ENCODE data around the gene RNF223. TPM values are rescaled to one million over a fixed set of nuclear protein-coding genes. Genes with fewer than 3 reads are reported as not detected.

RNF223 gene
- total RNA-seq, 1 experiment from 2014 or later: 6.3 TPM

DNA sequence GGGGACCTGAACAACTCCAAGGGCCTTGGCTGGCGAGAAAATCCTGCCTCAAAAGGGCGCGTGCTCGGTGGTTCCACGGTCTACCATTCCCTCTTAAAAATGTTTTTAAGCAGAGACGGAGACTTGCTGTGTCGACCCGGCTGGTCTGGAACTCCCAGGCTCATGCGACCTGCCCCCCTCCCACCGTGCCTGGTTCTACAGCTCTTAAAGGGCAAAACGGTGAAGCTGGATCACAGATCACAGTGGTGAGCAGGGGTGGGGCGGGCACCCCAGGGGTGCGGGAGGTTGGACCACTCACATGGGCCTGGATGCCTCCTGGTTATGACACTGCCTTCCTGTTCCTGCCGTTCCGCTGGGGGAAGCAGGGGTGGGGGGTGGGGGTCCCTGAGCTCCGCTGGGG is 46.0 kb upstream of the RNF223 start:
- intact Hi-C loops (cut with micrococcal nuclease): no loop called here
- TF ChIP-seq SP1 (IDR thresholded peaks at IDR 0.05; ENCODE audit: low read depth) (no peak), ZFX (IDR thresholded peaks at IDR 0.05) (no peak), SIN3A (IDR thresholded peaks at IDR 0.05; ENCODE audit: low read depth) (no peak), EZH2phosphoT487 (IDR thresholded peaks at IDR 0.05; ENCODE audit: borderline replicate concordance) (no peak), RAD21 (IDR thresholded peaks at IDR 0.05; ENCODE audit: low read depth) (no peak), CEBPB (IDR thresholded peaks at IDR 0.05; ENCODE audit: low read depth) (no peak), SRF (IDR thresholded peaks at IDR 0.05; ENCODE audit: low read depth) (no peak), ATF3 (IDR thresholded peaks at IDR 0.05) (no peak)
- H4K20me1 ChIP-seq (ENCODE audit: insufficient read depth): no peaks in the 10 kb centered on the region
- no peak overlapping the region for H2AFZ ChIP-seq (ENCODE audit: low read depth, low read length, poor library complexity, severe bottlenecking)
- H3K27ac ChIP-seq (ENCODE audit: low read depth, low read length): no peak overlapping the region
- H3K27me3 ChIP-seq (ENCODE audit: insufficient read depth, low read length): no peaks in the 10 kb centered on the region
- ATAC-seq: no peak
- peaks cover 0 to 7% of the 10 kb centered on the region in 2 experiments; a peak in 1 of 4 replicates for H3K9me3 ChIP-seq (ENCODE audit: control insufficient read depth in 1 of 2, insufficient read depth in 1 of 2, low read depth in 1 of 2, low read length in 2 of 2)
- H3K4me1 ChIP-seq (ENCODE audit: control insufficient read depth in 1 of 2, insufficient read depth in 2 of 2, low read length in 2 of 2): peaks cover 2 to 11% of the 10 kb centered on the region in 2 experiments; a peak in 3 of 4 replicates
- ChIA-PET RAD21 (ENCODE audit: low non-redundant PET in 1 of 2, low total read pairs in 2 of 2, uncharacterized antibody in 2 of 2, unreplicated experiment in 2 of 2) (no interaction called here), CTCF (interaction anchor here (2.7 kb wide), 1 partner anchor 171 kb away, joined by 15 read pairs; no protein-coding TSS in a partner anchor), POLR2A (no interaction called here)
- H3K4me3 ChIP-seq (replicated peaks in 1 of 2; ENCODE audit: low read depth in 1 of 2, low read length in 2 of 2): no peak overlapping the region
- no TSS peak for BruUV-seq (replicated peaks)
- H3K79me2 ChIP-seq (ENCODE audit: insufficient read depth, low read length): peaks cover 1% of the 10 kb centered on the region
- no peak overlapping the region for H3K9ac ChIP-seq (ENCODE audit: low read length)
- H3K4me2 ChIP-seq (ENCODE audit: low read length): no peak overlapping the region
- no peaks in the 10 kb centered on the region for H3K9me2 ChIP-seq (ENCODE audit: insufficient read depth)
- H3K36me3 ChIP-seq (ENCODE audit: control insufficient read depth in 1 of 2, insufficient read depth in 2 of 2, low read length in 2 of 2): no peaks in the 10 kb centered on the region
- DNase-seq (ENCODE audit: low read depth, low spot score): no peak

DNA sequence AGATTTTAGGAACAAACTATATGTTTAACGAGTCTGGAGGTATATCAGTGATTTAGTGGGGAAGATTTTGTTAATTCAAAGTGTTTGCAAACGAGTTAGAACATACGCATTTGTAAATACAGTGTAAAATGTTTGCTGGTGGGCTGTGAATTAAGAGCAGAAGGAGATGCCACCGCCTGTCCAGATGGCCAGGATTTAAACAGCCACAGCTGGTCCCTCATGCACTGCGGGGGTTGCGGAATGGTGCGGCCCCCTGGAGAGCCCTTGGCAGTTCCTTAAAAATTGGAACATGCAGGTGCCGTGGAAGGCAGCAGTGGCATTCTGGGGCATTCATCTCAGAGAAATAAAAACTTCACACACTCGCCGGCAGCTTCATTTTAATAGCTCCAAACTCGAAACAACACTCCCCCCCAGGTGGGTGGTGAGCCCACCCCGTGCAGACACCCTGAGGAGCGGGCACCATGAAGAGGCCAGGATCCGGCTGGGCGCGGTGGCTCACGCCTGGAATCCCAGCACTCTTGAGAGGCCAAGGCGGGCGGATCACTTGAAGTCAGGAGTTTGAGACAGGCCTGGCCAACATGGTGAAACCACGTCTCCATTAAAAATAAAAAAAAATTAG is 45.3 kb upstream of the RNF223 start:
- H3K79me2 ChIP-seq (ENCODE audit: insufficient read depth, low read length): peaks cover 8% of the 10 kb centered on the region
- H2AFZ ChIP-seq (ENCODE audit: low read depth, low read length, poor library complexity, severe bottlenecking): no peak overlapping the region
- no peaks in the 10 kb centered on the region for H3K27me3 ChIP-seq (ENCODE audit: insufficient read depth, low read length)
- H3K4me3 ChIP-seq (replicated peaks in 1 of 2; ENCODE audit: low read depth in 1 of 2, low read length in 2 of 2): no peak overlapping the region
- no peak overlapping the region for H3K27ac ChIP-seq (ENCODE audit: low read depth, low read length)
- CTCF ChIA-PET: interaction anchor here (2.7 kb wide), 1 partner anchor 172 kb away, joined by 15 read pairs; no protein-coding TSS in a partner anchor
- RAD21 ChIA-PET (ENCODE audit: low non-redundant PET in 1 of 2, low total read pairs in 2 of 2, uncharacterized antibody in 2 of 2, unreplicated experiment in 2 of 2): no interaction called here
- H3K4me1 ChIP-seq (ENCODE audit: control insufficient read depth in 1 of 2, insufficient read depth in 2 of 2, low read length in 2 of 2): peaks cover 5 to 19% of the 10 kb centered on the region in 2 experiments; a peak in 3 of 4 replicates
- no peak for ATAC-seq
- no peak overlapping the region for H3K9ac ChIP-seq (ENCODE audit: low read length)
- POLR2A ChIA-PET: no interaction called here
- intact Hi-C loops (cut with micrococcal nuclease): loop anchor here (5.0 kb wide), 1 partner anchor 142 kb away; no protein-coding TSS in a partner anchor
- no peak for DNase-seq (ENCODE audit: low read depth, low spot score)
- H3K9me2 ChIP-seq (ENCODE audit: insufficient read depth): no peaks in the 10 kb centered on the region
- no peak overlapping the region for H3K4me2 ChIP-seq (ENCODE audit: low read length)
- peaks cover 0 to 7% of the 10 kb centered on the region in 2 experiments; a peak in 1 of 4 replicates for H3K9me3 ChIP-seq (ENCODE audit: control insufficient read depth in 1 of 2, insufficient read depth in 1 of 2, low read depth in 1 of 2, low read length in 2 of 2)
- H3K36me3 ChIP-seq (ENCODE audit: control insufficient read depth in 1 of 2, insufficient read depth in 2 of 2, low read length in 2 of 2): no peaks in the 10 kb centered on the region
- no TSS peak for BruUV-seq (replicated peaks)
- H4K20me1 ChIP-seq (ENCODE audit: insufficient read depth): no peaks in the 10 kb centered on the region
- no peak for TF ChIP-seq SRF (IDR thresholded peaks at IDR 0.05; ENCODE audit: low read depth)
- TF ChIP-seq EZH2phosphoT487 (IDR thresholded peaks at IDR 0.05; ENCODE audit: borderline replicate concordance): no peak
- no peak for TF ChIP-seq CEBPB (IDR thresholded peaks at IDR 0.05; ENCODE audit: low read depth)
- TF ChIP-seq CBX3 (IDR thresholded peaks at IDR 0.05; ENCODE audit: low read depth): no peak
- TF ChIP-seq EZH2 (IDR thresholded peaks at IDR 0.05): no peak
- TF ChIP-seq CTCF (IDR thresholded peaks at IDR 0.05 in 2 of 3, conservative IDR thresholded peaks at IDR 0.05 in 1 of 3; ENCODE audit: borderline replicate concordance in 1 of 3, insufficient read depth in 1 of 3, low read depth in 2 of 3, low read length in 2 of 3): no peak
- TF ChIP-seq RAD21 (IDR thresholded peaks at IDR 0.05; ENCODE audit: low read depth): no peak
- TF ChIP-seq FOSL1 (IDR thresholded peaks at IDR 0.05; ENCODE audit: low read depth): no peak
- TF ChIP-seq ZNF274 (IDR thresholded peaks at IDR 0.05; ENCODE audit: low read depth, low read length): no peak
- TF ChIP-seq SIN3A (IDR thresholded peaks at IDR 0.05; ENCODE audit: low read depth): no peak
- TF ChIP-seq POLR2AphosphoS5 (IDR thresholded peaks at IDR 0.05; ENCODE audit: low read depth, low read length): no peak
- TF ChIP-seq ZBTB33 (IDR thresholded peaks at IDR 0.05; ENCODE audit: extremely low read depth, insufficient replicate concordance, low read length): no peak
